ENCODE results near the gene PTPRN2. TPM values are rescaled to one million over a fixed set of nuclear protein-coding genes. Genes with fewer than 3 reads are reported as not detected.

Gene PTPRN2
- total and polyA plus RNA-seq, 2 of the 8 experiments (the other 6 are each of a cell fraction or from before 2014, with no cell fraction given): 2.6 to 4.5 TPM

- TF ChIP-seq RBBP5 (IDR thresholded peaks at IDR 0.05; ENCODE audit: borderline replicate concordance, low read depth, low read length) (no peak), PHF8 (conservative IDR thresholded peaks at IDR 0.05; ENCODE audit: low read depth, low read length) (no peak), JUN (IDR thresholded peaks at IDR 0.05; ENCODE audit: low read depth, low read length) (no peak)
These were observed 991.2 kb downstream of the PTPRN2 start (continued) for GRCh38 chr7:157596471-157596870.

Measured in H1 (cell line).